ENCODE data around the gene AKR1C4.

DNA sequence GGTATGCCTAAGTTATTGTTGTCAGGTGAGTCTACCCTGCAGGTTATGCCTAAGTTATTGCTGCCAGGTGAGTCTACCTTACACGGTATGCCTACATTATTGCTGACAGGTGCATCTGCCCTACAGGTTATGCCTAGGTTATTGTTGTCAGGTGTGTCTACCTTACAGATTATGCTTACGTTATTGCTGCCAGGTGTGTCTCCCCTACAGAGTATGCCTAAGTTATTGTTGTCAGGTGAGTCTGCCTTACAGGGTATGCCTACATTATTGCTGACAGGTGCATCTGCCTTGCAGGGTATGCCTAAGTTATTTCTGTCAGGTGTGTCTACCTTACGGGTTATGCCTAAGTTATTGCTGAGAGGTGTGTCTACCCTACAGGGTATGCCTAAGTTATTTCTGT lies 64.2 kb downstream of the AKR1C4 start:
- TF ChIP-seq, protein P1, sequence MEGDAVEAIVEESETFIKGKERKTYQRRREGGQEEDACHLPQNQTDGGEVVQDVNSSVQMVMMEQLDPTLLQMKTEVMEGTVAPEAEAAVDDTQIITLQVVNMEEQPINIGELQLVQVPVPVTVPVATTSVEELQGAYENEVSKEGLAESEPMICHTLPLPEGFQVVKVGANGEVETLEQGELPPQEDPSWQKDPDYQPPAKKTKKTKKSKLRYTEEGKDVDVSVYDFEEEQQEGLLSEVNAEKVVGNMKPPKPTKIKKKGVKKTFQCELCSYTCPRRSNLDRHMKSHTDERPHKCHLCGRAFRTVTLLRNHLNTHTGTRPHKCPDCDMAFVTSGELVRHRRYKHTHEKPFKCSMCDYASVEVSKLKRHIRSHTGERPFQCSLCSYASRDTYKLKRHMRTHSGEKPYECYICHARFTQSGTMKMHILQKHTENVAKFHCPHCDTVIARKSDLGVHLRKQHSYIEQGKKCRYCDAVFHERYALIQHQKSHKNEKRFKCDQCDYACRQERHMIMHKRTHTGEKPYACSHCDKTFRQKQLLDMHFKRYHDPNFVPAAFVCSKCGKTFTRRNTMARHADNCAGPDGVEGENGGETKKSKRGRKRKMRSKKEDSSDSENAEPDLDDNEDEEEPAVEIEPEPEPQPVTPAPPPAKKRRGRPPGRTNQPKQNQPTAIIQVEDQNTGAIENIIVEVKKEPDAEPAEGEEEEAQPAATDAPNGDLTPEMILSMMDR (IDR thresholded peaks at IDR 0.05; ENCODE audit: poor library complexity): no peak
- no peak for TF ChIP-seq EZH2 (IDR thresholded peaks at IDR 0.05; ENCODE audit: borderline replicate concordance)

Measured in hepatocyte (in vitro differentiated cells).